ENCODE data around the gene SHISA9.

The SHISA9 gene

DNA sequence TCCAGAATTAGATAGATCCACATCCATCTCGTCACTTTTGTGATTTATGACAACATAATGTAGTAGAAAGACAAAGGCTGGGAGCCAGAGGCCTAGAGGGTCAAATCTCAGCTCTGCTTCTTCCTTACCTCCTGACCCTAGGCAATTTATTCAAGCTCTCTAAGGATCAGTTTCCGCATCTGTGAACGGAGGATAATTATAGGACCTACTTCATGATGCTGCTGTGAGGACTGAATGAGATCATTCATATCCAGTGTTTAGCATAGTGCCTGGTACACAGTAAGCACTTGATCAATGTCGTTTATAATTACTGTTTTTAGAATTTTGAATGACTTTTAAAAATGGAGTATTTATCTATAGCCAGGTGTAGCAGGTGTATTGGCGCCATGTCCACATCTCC, 128.4 kb downstream of the SHISA9 start:
- no peak for DNase-seq (ENCODE audit: low read depth)

DNA sequence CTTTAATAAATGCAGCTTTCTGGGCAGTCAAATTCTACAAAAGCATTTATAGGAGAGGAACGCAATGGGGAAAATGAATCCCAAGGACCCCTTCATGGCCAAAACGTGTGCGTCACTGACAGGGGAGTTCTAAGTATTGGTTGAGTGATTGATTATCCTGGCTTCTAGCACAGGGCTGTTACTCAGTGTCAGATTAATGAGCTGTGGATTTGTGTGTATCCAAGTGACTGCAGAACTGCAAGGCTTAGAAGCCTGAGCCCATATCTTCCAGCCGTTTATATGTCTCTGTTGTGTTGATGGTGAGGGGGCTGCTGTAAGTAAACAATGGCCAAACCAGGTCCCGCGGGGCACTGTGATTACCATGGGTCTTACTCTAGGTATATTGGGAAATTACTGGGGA, 129.4 kb downstream of the SHISA9 start:
- no peak for DNase-seq (ENCODE audit: low read depth)

DNA sequence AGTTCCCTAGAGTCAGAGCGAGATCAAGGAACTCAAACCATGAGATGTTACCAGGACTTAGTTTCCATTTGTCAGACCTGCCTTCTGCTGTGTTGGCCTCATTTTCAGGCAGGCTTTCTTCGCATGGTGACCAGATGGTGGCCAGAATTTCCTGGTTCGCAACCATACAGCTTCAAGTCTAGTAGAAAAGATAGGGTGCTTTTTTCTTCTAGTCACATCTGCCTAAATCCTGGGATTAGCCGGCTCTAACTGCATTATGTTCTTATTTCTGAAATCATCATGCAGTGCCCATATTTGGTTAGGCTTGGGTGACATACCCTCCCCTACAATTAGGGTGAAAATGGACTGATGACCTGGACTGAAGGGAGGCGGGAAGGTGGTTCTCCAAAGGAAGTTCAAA, 131.5 kb downstream of the SHISA9 start:
- DNase-seq (ENCODE audit: low read depth) = no peak

DNA sequence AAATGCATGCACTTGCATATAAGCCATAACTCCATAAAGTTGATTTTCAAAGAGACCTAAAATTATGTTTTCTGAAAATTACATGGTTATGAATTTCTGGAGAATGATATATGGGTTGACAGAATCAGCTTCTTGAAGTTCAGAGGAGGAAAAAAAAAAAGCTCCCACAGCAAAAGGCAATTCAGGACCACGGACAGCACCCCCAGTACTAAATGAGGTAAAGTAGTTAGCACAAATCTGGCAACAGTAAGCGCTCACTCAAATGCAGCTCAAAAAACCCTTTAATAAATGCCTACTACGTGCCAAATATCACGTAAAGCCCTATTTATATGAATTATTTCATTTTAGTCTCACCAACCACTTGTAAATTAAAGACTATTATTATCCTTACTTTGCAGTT, 135.2 kb downstream of the SHISA9 start:
- DNase-seq (ENCODE audit: low read depth) = no peak

DNA sequence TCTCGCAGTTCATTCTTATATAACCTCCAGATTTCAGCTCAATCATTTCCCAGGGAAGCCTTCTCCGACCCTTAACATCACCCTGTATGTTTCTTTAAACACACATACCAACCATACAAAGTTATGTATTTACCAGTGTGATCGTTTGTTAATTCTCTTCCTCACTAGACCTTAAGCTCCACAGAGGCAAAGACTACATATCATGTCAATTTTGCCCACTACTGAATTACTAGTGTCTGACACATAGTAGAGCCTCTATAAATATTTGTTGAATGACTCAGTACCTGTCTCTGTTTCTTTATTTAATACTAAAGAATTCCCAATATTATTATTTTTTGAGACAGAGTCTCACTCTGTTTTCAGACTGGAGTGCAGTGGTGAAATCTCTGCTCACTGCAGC, 137.2 kb downstream of the SHISA9 start:
- no peak for DNase-seq (ENCODE audit: low read depth)

DNA sequence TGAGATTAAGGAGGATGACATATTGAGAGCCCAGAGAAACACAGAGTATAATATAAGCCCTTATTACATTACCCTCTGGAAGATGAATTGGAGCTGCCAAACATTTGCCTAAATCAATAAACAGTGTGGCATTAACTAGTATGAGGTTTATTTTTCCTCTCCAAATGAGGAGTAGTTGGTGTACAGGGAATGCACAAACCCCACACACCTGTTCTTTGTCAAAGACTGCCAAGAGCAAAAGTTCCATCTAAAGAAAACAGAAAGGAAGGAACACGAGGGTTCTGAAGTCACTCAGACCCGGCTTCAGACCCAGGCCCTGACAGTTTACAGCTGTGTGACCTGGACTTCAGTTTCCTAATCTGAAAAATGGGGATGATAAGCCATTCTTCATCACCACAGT, 138.1 kb downstream of the SHISA9 start:
- no peak for DNase-seq (ENCODE audit: low read depth)

DNA sequence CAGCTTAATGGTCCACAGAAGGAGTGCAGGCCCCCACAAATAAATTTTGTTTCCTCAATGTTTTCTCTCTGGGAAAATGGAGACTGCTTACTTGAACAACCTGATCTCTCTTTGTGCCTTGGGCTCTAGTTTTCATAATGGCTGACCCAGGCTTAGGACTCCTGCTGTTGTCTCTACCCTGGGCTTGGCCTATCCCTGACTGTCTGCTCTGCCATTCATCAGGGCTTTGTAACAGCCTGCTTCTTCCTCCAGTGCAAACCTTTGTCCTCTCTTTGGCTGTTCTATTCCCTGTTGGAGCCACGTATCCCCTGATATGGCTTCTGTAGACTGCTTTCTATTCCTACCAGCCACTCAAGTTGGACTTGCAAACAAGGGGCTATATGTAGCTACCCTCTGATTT, 139.8 kb downstream of the SHISA9 start:
- DNase-seq (ENCODE audit: low read depth) = no peak

DNA sequence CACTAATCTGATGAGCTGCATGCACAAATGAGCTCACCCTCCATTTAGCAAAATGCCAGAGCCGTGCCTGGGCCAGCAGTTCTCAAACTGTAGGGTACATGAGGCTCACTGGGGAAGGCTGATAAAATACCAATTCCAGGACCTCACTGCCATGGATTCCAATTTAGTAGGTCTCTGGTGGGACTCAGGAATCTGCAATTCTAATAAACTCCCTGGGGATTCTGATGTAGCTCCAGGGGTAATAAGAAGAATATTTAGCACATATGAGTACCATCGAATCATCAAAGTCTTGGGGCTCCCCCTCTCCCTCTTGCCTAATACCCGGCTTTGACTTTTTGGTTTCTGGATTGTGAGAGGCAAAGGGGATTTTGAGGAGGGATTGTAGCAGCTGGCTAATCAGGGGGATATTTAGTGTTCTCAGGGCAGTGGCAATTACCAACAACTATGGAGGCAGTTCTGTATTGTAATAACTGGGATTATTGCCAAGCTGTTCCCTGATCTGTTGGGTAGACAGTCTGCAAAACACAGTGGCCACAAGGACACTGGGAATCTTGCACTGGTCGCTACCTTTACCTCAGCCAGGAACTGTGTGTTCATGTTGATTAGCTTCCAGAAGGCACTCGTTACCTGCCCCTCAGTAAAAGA, 140.4 kb downstream of the SHISA9 start:
- DNase-seq (ENCODE audit: low read depth) = no peak

DNA sequence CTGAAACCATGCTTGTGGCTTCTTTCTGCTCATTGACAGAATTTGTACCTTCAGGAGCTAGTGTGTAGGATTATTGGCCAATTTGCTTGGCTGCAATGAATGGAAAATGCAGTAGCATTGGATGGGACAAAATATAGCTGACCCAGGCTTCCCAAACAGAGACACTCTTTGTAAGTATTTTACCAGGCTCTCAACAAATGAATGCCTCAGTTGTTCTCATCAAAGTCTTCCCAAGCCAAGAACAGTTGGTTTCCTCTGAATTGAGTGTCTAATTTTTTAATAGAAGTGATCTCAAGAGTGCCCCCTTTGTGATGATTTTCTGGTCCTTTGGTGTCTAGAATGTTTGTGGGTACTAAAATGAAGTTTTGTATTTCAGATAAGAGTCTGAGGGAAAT, 140.9 kb downstream of the SHISA9 start:
- no peak for DNase-seq (ENCODE audit: low read depth)

DNA sequence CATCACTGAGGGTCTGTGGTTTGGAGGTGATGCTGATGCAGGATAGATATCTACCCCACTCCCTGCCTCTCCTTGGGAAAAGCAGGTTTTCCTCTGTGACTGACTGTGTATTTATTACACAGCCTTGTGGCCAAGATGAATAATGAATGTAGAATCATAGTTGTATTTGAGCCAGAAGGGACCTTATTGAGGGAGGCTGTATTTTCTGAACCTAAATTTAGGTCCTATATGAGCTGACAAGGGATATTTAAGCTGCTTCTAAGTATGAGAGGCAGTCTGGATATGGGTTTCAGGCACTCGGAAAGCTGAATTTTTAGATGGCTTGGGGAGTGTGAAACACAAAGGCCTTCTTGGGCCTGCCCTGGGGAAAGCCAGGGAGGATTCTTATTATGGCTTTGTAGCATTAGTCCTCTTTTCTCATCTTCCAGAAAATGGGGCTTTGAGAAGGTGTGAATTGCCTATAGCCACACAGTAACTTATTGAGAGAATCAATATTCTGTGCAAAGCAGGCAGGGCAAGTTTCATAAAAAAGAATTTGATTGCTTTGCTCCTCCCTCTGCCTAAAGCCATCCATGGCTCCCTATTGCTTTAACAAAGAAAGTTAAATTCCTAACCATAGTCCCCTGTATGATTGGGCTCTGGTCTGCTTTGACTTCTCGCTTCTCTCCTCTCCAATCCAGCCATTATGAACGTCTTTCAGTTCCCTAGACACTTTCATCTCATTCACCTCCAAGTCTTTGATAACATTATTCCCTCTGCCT, 144.8 kb downstream of the SHISA9 start:
- DNase-seq (ENCODE audit: low read depth) = no peak

DNA sequence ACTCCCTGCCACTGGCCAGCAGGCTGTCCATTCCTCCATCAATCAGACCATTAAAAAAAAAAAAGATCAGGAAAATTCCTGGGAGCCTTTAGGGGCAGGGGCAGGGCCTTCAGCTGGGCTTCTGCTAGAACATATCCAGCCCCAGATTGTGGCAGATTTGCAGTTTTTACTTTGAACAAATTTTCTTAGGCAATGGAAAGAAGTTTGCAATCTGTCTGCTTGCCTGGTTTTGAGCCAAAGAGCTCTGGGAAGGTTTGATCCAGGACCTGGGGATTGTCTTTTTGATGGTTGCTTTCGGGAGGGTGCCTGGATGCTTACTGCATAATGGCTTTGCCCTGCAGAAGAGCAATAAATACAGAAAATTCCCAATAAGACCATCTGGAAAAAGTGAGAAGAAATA, 145.9 kb downstream of the SHISA9 start:
- DNase-seq (ENCODE audit: low read depth) = no peak

DNA sequence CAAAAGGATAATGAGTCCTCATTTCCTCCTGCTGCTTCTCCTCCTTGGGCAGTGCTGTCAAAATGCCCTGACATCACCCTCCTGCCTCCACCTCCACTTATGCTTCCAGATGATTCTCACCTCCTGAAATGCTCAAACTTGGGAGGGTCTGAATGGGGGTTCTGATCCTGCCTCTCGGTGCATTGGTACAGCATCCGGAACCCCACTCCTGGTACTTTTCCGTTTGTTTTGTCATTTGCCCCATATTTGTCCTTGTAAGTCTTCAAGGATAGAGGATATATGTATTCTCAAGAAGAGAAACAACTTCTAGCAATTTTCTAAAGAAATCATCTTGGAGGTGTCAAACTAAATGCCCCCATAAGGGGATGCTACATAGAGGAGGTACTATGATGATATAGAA, 148.3 kb downstream of the SHISA9 start:
- no peak for DNase-seq (ENCODE audit: low read depth)

DNA sequence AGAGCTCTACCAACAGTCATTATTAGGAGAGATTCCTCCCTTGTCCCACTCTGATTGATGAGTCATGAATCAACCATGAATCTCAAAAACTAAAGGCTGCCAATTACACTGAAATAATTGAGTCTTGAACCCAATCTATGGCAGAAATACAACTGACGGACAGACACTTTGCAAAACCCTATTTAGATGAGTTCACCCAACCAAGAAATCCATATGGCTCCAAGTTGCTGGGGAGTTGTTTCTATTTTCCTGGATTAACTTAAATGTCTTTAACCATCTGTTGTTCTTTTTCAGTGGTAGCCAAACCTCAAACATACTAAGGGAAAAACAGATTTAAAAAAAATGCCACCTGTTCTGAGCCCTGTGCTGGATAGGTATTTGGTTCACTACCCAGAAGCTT, 151.0 kb downstream of the SHISA9 start:
- DNase-seq (ENCODE audit: low read depth) = no peak

DNA sequence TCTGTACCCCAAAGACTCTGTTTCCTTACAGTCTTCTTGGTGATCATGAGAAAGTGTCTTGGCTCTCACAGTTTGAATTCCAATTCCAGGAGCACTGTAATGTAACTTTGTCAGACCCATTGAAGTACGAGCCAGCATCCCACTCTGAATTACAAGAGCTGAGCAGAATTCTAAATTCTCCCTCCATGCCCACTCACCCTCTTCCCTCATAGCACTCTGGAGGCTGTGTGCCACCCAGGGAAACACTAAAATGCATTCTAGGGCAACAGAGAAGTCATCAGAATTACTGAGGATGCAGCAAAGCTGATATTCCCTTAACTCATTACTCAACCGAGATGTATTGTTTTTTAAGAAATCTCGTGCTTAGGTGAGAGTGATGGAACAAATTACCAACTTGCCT, 154.1 kb downstream of the SHISA9 start:
- no peak for DNase-seq (ENCODE audit: low read depth)

DNA sequence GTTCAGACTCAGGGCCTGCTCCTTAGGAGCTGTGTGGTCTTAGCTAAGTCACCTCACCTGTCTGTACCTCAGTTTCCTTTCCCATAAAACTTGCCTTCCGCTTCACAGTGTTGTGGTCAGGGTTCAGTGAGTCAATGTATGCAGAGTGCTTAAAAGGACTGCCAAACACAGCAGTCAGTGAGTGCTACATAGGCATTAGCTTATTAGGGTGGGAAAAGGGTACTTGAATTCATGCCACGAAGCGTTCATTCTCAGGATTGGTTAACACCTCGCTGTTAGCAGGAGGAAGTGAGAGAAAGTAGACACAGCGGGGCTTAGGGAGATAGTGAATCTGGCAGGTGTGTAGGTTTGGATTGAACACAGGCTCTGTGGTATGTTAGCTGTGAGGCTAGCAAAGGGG, 155.2 kb downstream of the SHISA9 start:
- DNase-seq (ENCODE audit: low read depth) = no peak

DNA sequence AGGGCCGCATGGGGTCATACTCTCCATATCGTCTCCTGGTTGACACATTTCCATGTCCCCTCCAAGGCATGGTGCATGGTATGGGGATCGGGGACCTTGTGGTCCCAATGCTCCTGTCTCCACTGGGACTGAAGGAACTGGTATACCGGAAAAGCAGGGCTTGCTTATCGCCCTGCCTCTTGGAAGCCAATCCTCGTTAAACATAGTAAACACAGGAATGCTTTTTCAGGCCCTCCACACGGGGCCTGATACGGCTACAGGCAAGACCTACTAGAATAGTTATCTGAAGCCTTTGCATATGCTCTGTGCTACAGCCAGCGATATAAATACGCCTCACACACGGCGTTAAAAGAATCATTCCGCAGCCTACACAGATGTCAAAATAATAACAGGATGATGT, 159.5 kb downstream of the SHISA9 start:
- DNase-seq (ENCODE audit: low read depth) = no peak

DNA sequence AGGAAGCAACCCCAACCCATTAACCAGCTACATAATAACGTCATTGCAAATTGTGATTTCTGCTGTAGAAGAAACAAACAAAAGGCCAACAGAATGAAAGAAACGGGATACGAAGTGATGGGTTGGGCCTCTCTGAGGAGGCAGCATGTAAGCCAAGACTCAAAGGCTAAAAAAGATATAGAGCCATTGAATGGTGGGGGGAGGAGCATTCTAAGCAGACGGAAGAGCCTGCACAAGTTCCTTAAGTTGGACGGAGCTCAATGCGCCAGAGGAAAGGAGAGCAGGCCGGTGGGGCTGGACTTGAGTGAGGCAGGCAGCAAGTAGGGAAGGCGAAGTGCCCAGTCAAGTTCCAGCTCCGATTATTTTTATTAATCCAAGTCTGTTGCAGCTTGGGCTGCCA, 160.3 kb downstream of the SHISA9 start:
- DNase-seq (ENCODE audit: low read depth) = no peak

DNA sequence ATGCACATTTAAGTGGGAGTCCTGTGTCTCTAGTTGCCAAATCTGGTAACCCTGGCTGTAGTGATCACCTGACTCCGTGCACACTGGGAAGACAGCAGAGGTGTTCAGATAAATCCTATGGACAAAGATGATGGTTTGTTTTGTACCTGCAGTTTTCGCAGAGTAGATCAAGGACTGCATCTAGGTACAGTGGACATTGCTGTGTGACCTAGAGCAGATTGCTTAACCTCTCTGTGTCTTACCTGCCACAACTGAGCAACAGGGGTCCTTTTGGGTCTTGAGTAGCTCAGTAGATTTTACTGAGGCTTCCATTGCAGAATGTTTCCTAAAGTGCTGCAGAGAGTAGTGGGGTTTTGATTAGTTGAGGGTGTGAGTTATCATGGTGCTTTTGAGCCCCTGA, 160.8 kb downstream of the SHISA9 start:
- no peak for DNase-seq (ENCODE audit: low read depth)

DNA sequence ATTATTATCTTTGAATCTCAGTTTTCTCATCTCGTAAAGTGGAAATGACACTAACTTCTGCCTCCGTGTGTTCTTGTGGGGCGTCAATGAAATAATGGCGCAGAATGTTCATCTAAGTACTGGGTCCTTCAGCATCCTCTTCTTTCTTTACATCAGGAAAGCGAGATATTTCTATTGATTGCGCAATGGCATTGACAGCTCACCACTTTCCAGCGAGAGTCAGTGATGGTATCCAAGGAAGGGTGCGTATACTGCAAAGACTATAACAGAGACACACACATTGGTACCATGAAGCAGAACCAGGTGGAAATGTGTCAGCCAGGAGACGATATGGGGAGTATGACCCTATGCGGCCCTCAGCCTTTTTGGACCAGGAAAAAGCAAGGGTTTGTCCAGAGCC, 162.1 kb downstream of the SHISA9 start:
- no peak for DNase-seq (ENCODE audit: low read depth)

DNA sequence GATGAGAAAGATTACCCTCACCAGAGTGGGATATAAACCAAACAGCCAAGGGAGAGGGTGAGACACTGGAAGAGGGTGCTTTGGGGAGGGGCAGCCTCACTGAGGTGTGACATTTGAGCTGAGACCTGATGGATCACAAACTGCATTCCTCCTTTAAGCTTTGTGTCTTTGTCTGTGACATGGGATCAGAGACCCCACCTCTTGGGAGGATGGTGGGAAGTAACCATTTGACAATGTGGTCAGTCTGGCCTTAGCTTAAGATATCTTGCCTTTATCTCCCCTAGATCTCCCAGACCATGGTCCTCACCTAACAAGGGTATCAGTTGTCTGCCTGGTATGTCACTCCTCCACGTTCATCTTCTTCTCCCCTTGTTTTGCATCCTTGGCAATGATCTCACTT, 163.4 kb downstream of the SHISA9 start:
- DNase-seq (ENCODE audit: low read depth) = no peak

DNA sequence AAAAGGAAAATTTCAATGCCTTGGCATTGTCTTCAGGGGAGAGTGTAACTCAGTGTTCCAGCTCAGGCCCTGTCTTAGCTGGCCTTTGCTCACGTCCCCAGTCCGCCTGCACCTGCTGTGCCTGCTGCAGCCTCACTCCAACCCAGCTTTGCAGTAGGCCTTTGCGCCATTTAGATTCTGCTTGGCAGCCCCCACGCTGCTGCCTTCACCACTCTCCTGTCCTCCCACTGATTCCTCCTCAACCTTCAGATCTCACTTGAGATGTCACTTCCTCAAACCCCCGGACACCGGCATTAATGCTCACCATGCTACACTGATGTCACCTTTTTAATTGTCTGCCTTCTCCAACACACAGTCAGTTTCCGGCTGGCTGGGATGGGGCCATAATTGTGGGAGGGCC, 166.2 kb downstream of the SHISA9 start:
- DNase-seq (ENCODE audit: low read depth) = no peak

DNA sequence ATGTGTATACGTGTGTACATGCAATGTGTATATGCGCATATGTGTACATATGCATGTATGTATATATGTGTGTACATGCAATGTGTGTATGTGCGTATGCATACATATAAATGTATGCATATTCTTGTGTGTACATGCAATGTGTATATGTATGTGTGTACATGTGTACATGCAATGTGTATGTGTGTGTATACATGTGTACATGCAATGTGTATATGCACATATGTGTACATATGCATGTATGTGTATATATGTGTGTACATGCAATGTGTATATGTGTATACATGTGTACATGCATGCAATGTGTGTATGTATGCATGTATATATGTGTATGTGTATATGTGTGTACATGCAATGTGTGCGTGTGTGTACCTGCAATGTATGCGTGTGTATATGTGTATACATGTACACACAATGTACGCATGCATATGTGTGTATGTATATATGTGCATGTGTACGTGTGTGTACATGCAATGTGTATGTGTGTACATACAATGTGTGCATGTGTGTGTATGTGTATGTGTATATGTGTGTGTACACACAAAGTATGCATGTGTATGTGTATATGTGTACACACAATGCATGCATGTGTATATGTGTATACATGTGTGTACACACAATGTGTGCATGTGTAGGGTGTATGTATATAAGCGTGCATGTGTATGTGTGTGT, 167.7 kb downstream of the SHISA9 start:
- no peak for DNase-seq (ENCODE audit: low read depth)

DNA sequence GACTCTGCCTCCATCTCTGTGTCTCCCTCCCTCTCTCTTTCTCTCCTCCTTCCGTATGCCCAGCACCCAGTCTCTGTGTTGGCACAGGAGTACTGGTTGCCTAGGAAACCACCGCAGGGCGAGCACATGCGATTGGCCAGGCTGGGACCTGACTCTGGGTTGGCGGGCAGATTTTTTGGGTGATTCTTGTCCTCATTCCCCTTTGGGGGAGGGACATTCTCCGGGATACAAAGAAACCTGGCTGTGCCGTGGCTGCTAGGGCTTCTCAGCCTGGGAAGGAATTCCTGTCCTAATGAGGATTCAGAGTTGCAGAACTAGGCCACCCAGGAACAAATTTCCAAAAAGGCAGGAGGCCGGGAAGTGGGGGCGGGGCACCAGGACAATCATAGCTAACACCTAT, 168.9 kb downstream of the SHISA9 start:
- no peak for DNase-seq (ENCODE audit: low read depth)

DNA sequence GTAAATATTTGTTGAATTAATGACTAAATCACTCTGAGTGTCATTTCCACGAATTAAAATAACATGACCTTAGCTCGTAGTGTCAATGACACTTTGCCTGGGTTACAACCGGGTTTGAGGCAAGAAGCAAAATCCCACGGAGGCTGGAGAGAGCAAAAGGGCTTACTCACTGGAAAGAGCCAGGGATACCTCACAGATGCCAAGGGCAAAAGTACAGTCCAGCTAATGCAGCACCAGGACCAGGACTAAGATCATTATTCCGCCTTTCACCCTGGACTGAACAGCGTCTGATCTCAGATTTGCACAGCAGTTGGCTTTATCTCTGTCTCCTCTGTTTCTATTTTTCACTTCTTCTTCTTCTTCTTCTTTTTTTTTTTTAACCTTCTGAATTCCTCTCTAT, 175.5 kb downstream of the SHISA9 start:
- no peak for DNase-seq (ENCODE audit: low read depth)
